Iris pigment epithelial cell (primary cell): ENCODE results near the gene BACH2.

Experiments
- DNase-seq: peaks from one replicate; pipeline ENCODE4 v3.0.0-alpha.2; 2011; ENCODE audit warnings: low read depth

BACH2 gene

DNA sequence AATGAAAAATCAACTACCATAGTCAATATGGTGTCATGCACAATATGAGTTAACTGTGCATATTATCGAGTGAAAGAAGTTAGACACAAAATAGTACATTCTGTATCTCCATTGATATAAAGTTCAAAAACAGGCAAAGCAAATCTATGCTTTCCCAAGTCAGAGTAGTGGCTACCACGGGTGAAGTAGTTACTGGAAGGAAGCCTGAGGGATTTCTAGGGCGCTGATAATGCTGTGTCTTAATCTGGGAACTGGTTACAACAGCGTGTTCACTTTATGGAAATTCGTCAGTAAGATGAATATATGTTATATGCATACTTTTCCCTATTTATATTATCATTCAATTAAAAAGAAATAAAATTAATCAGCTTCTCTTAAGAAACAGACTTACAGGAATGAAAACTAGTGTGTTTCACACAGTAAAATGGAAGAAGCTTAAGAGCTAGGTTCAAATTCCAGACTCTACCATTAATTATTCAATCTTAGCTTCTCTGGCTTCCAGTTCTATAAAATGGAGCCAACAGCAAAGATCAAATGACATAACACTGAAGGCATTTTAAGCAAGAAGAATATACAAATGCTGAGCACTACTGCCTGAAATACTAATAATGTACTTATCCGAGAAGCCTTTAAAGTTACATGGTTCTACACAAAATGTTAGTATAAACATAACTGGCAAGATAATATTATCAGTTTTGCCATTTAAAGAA, 19.2 kb downstream of the BACH2 start:
- no peak for DNase-seq

DNA sequence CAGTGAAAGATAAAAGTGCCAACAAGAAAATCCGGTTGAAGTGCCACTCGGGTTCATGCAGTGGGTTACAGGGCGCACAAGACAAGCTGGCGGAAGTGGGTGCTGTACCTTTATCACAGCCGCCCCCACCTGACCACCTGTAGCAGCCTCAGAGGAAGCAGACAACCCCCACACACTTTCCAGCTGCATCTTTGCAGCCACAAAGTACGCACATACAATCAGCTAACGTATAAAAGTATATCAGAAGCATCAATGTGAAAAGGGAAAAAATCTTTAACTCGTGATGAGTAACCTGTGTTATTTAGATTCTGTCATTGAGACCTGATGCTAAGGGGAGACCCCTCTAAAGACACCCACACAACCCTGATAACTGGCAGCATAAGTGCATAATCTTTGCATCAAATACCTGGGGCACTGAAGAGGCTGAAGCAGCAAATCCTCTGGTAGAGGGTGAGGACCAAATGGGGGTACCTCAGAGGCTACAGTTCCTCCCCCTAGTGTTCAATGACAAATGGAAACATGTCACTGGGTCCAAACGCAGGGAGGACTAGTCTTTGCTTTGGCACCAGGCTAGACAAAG, 22.1 kb downstream of the BACH2 start:
- no peak for DNase-seq

- DNase-seq = no peak
Measured at GRCh38 chr6:90273863-90274262, 22.8 kb downstream of the BACH2 start.

DNA sequence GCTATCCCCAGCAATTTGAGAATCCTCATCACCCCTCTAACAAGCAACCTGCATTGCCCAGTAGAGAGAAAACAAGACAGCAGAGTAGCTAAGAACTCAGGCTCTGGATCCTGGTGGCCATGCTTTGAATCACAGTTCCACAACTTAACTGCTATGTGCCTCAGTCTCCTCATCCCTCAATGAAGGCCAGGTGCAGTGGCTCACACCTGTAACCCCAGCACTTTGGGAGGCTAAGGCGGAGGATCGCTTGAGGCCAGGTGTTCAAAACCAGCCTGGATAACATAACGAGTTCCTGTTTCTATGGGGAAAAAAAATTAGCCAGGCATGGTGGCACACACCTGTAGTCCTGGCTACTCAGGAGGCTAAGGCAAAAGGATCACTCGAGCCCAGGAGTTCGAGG, 23.7 kb downstream of the BACH2 start:
- DNase-seq = no peak

DNA sequence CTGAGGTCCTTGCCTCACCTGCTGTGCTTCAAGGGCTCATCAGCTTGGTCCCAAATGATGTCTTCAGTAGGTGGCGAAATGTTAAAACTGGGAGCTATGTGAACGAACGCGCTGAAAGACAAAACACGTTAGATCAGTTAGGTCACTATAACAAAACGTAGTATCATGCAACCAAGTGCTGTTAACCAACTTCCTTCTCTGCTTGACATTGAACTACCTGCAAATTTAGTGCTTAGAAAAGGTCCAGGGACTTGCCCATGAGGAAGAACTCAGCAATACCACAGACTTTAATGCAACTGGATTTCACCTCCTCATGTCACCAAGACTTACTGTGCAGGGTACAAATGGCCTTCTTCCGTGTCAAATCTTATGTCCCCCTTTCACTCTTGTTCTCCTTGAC, 24.8 kb downstream of the BACH2 start:
- DNase-seq = no peak

- no peak for DNase-seq
Measured at GRCh38 chr6:90269334-90269733, 27.3 kb downstream of the BACH2 start.

DNA sequence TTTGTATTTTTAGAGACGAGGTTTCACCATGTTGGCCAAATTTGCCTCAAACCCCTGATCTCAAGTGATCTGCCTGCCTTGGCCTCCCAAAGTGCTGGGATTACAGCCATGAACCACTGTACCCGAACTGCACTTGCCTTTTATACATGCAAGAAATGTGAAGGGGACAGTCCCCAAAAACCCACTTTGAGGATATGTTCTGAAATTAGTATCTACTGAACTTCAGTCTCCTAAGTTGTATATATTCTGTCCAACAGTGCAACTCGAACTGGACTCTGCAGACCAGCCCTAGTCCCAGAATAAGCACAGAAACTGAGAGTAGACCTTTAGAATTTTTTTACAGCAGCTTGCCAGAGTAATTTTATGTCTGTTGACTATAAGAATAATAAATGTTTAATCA, 28.5 kb downstream of the BACH2 start:
- DNase-seq = no peak

GRCh38 chr6:90266905-90267621, 29.6 kb downstream of the BACH2 start:
- DNase-seq = no peak

- no peak for DNase-seq
Measured at GRCh38 chr6:90264561-90264960, 32.1 kb downstream of the BACH2 start.

- DNase-seq = peak; percentile 77
Measured at GRCh38 chr6:90263633-90264032, 33.0 kb downstream of the BACH2 start.

GRCh38 chr6:90261801-90262200, 34.8 kb downstream of the BACH2 start:
- peak; percentile 6 for DNase-seq

DNA sequence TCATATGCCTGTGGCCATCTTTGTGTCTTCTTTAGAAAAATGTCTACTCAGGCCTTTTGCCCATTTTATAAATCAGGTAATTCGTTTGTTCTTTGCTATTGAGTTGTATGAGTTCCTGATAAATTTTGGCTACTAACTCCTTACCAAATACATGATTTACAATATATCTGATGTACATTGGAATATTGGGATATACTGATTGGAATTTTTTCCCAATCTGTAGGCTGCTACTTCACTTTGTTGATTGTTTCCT, 39.2 kb downstream of the BACH2 start:
- DNase-seq = no peak

DNA sequence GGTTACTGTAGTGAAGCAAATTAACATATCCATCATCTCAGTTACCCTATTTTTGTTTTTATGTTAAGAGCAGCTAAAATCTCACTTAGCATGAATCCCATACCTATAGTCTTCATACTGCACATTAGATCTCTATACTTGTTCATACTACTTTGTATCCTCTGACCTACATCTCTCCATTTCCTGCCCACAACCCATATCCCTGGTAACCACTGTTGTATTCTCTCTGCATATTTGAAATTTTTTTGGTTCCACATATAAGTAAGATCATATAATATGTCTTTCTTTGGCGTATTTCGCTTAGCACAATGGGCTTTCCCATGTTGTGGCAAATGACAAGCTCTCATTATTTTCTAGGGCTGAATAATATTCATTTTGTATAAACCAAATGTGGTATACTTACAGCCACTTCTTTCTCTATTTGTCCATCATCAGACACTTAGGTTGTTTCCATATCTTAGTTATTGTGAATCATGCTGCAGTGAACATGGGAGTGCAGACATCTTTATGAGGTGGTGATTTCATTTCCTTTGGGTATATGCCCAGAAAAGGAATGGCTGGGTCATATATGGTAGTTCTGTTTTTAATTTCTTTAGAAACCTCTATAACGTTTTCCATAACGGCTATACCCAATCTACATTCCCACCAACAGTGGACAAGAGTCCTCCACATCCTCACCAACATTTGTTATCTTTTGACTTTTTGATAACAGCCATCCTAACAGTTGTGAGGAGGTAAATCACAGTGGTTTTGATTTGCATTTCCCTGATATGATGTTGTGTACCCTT, 39.8 kb downstream of the BACH2 start:
- peak; percentile 82 for DNase-seq

GRCh38 chr6:90253631-90254030, 43.0 kb downstream of the BACH2 start:
- DNase-seq = no peak

DNA sequence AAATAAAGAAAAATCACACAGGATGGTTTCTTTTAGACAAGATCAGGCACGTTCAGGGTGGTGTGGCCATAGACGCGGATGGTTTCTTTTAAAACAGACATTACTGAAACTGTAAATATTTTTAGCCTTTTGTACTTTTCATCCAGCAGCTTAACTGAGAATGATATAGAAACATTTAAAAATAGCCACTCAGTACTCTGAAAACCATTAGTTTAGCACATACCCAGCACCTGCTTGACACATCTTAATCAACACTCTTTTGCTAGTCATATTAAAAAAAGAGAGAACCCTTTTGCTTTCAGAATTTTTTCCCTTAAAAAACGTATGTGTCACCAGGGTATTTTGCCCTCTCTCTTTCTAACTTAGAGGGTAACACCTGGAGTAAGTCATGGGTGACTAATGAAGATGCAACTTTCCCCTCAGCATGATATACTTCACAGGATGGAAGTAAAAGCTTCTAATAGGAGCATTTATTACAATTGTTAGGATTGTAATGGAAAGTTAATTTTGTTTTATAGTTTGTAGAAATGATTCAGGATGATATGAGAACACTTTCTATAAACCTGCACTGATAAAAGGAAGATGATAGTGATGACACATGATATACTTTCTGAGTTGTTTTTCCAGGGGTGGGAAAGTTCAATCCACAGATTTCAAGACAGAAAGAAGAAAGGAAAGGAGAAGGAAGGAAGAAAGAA, 45.2 kb downstream of the BACH2 start:
- no peak for DNase-seq

- DNase-seq = no peak
Measured at GRCh38 chr6:90250405-90250804, 46.2 kb downstream of the BACH2 start.

GRCh38 chr6:90249458-90249857, 47.2 kb downstream of the BACH2 start:
- DNase-seq = no peak

DNA sequence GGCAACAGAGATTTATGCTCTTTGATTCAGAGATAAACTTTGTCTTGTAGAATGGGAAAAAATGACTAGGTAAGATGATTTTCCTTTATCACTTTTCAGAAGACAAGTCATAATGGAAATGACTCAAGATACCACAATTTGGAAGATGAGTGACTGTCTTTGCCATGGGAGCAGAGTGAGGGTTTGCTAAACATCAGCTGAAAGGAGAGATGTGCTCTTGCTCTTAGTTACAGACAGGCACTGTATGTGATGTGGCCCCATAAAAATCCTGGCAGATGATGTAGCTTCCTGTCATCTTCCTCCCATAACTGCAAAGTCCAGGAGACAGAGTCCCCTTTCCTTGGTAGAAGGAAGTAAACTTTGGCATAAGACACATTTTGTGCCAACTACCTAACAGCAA, 47.6 kb downstream of the BACH2 start:
- DNase-seq = no peak

DNA sequence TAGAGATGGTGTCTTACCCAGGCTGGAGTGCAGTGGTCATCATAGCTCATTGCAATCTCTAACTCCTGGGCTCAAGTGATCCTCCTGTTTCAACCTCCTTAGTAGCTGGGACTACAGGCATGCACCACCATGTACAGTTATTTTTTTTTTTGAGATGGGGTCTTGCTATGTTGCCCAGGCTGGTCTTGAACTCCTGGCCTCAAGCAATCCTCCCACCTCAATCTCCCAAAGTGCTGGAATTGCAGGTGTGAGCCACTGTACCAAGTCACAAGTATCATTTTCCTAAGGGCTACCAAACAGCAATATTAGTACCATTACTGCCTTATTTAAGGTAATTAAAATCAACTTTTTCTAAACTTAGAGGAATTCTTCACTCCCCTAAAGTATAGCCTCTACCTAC, 49.4 kb downstream of the BACH2 start:
- DNase-seq = no peak

DNA sequence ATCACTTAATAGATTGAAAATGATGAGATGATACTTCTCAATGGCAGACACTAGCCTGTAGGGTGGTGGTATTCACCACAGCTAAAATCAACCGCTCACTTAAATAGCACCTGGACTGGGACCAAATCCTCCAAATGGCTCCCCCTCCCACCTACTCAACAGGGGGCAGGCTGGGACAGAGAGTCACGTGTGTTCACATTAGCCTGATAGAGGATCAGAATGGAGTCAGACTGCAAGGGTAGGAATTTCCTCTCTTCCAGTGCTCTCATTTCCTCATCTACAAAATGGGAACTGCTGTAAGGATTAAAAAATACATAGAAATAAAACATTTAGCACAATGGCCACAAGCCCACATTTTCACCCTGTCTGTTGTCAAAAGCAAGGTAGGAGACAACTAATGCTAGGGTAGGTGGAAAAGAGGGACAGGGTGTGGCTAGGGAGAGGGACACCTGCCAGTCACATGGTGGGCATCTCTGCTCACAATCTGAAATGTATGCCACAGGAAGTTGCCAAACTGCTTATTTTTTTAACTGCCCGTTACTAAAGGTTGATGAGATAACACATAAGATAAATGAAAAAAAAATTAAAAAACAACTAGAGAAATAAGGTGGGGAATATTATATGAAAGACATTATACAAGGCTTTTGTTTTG, 55.3 kb downstream of the BACH2 start:
- DNase-seq = no peak

- DNase-seq = no peak
Measured at GRCh38 chr6:90238496-90239266, 58.0 kb downstream of the BACH2 start.
